Measurements from ENCODE around the gene MICAL3. TPM values are rescaled to one million over a fixed set of nuclear protein-coding genes. Genes with fewer than 3 reads are reported as not detected.
"Not testable (repeated sequence)": the region's sequence is repeated elsewhere in the genome, so short reads cannot be mapped to it uniquely, and the experiment has no call there.

The MICAL3 gene
- total and polyA plus RNA-seq, 9 of the 15 experiments (the other 6 are each of a cell fraction or from before 2014, with no cell fraction given) = 0.53 to 32.1 (median 12.3) TPM

DNA sequence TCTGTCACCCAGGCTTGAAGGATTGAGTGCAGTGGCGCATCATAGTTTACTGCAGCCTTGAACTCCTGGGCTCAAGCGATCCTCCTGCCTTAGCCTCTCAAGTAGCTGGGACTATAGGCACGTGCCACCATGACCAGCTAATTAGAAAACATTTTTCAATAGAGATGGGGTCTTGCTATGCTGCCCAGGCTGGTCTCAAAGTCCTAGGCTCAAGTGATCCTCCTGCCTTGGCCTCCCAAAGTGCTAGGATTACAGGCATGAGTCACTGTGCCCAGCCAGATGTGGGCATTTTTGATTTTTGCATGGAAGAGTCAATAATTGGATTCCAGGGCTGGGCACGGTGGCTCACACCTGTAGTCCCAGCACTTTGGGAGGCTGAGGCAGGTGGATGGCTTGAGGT lies 49.6 kb upstream of the MICAL3 start:
- H4K20me1 ChIP-seq (replicated peaks; ENCODE audit: control insufficient read depth, insufficient read depth, low read length); H3K4me3 ChIP-seq; H3K4me2 ChIP-seq (ENCODE audit: insufficient read depth, low read length); BruUV-seq (replicated peaks); H3K9me3 ChIP-seq (replicated peaks; ENCODE audit: control insufficient read depth, insufficient read depth, low read depth, low read length); ATAC-seq; H3K36me3 ChIP-seq (ENCODE audit: control insufficient read depth, insufficient read depth, low read length); H3K27ac ChIP-seq (ENCODE audit: extremely low read depth, low read depth, low read length); FAIRE-seq; H3K9ac ChIP-seq (ENCODE audit: insufficient read depth in 1 of 2, low read depth in 2 of 2, low read length in 2 of 2); intact Hi-C loops (cut with micrococcal nuclease); H3K9me1 ChIP-seq (ENCODE audit: control insufficient read depth, insufficient read depth, low read length); H2AFZ ChIP-seq (ENCODE audit: low read depth, low read length); DNase-seq (ENCODE audit: extremely low read depth in 1 of 4, low spot score in 3 of 4): not testable (repeated sequence)
- in situ Hi-C loops (cut with MboI) = loop anchor here (5.0 to 10.0 kb wide), 2 partner anchors 242 to 519 kb away; no protein-coding TSS in a partner anchor
- peaks cover 4 to 16% of the 10 kb centered on the region in 2 experiments; a peak in 2 of 5 replicates for H3K27me3 ChIP-seq (ENCODE audit: control insufficient read depth in 2 of 2, insufficient read depth in 2 of 2, low read length in 2 of 2)
- ChIA-PET CTCF (ENCODE audit: low intra/inter-chr PET ratio) (interaction anchor here (0.6 to 4.6 kb wide), 3 partner anchors 12 to 323 kb away, joined by 3 to 82 read pairs (median 4); no protein-coding TSS in a partner anchor), POLR2A (interaction anchor here (0.6 to 2.7 kb wide), 3 partner anchors 9 to 243 kb away, joined by 3 to 16 read pairs (median 4); no protein-coding TSS in a partner anchor)
- H3K4me1 ChIP-seq (replicated peaks in 1 of 2; ENCODE audit: control insufficient read depth in 2 of 2, insufficient read depth in 2 of 2, low read length in 2 of 2) = peaks cover 9 to 14% of the 10 kb centered on the region in 2 experiments; a peak in 4 of 5 replicates
- TF ChIP-seq ZNF121 (CRISPR knock-in tag; conservative IDR thresholded peaks at IDR 0.05) = peak; percentile 81
- H3K79me2 ChIP-seq (ENCODE audit: control insufficient read depth, insufficient read depth, low read length) = peaks cover 17% of the 10 kb centered on the region
- WGBS (ENCODE audit: insufficient coverage, low coverage, missing lambda C conversion rate) = 2% methylated on average over 4 of the region's 4 CpGs

DNA sequence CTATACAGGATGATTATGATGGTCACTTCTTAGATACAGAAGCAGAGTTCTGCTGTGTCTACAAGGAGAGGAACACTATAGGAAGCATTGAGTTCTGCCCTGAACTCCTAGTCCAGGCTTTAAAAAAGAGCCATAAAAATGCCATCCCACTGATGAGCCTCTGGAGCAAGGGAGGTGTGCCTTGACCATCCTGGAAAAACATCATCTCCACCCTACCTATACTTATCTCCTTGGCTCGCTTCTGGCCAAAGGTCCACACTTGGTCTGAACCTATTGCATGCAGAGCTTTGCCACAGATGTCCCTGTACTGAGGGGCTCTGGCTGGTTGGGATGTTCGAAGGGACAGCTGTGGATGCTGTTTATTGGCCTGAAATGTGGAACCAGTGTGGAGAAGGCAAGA lies 49.1 kb upstream of the MICAL3 start:
- BruUV-seq (replicated peaks) = no TSS peak
- DNase-seq (ENCODE audit: extremely low read depth in 1 of 4, low spot score in 3 of 4) (no peak), ATAC-seq (no peak), FAIRE-seq (no peak)
- Histone ChIP-seq H3K27me3 (ENCODE audit: control insufficient read depth in 2 of 2, insufficient read depth in 2 of 2, low read length in 2 of 2) (peaks cover 6 to 21% of the 10 kb centered on the region in 2 experiments; a peak in 3 of 5 replicates), H3K9me3 (replicated peaks; ENCODE audit: control insufficient read depth, insufficient read depth, low read depth, low read length) (no peaks in the 10 kb centered on the region), H3K4me3 (no peak overlapping the region), H3K9ac (ENCODE audit: insufficient read depth in 1 of 2, low read depth in 2 of 2, low read length in 2 of 2) (no peak overlapping the region), H3K4me2 (ENCODE audit: insufficient read depth, low read length) (no peak overlapping the region), H3K4me1 (replicated peaks in 1 of 2; ENCODE audit: control insufficient read depth in 2 of 2, insufficient read depth in 2 of 2, low read length in 2 of 2) (peaks cover 8 to 14% of the 10 kb centered on the region in 2 experiments; a peak in 4 of 5 replicates), H3K9me1 (ENCODE audit: control insufficient read depth, insufficient read depth, low read length) (no peaks in the 10 kb centered on the region), H3K36me3 (ENCODE audit: control insufficient read depth, insufficient read depth, low read length) (no peaks in the 10 kb centered on the region), H3K27ac (ENCODE audit: extremely low read depth, low read depth, low read length) (no peak overlapping the region), H4K20me1 (replicated peaks; ENCODE audit: control insufficient read depth, insufficient read depth, low read length) (peaks cover 4% of the 10 kb centered on the region; the same call in 1 of the 2 replicates), H3K79me2 (ENCODE audit: control insufficient read depth, insufficient read depth, low read length) (peaks cover 13% of the 10 kb centered on the region), H2AFZ (ENCODE audit: low read depth, low read length) (no peak overlapping the region)
- WGBS (ENCODE audit: insufficient coverage, low coverage, missing lambda C conversion rate) = 3% methylated on average over 2 of the region's 2 CpGs
- TF ChIP-seq ZNF324 (CRISPR knock-in tag; IDR thresholded peaks at IDR 0.05) (no peak), PHF21A (IDR thresholded peaks at IDR 0.05; ENCODE audit: borderline replicate concordance, low read depth) (no peak), ZNF133 (CRISPR knock-in tag; IDR thresholded peaks at IDR 0.05) (no peak)
- POLR2A ChIA-PET = no interaction called here
- in situ Hi-C loops (cut with MboI) = loop anchor here (5.0 to 10.0 kb wide), 2 partner anchors 241 to 519 kb away; no protein-coding TSS in a partner anchor
- CTCF ChIA-PET (ENCODE audit: low intra/inter-chr PET ratio) = interaction anchor here (4.6 kb wide), 1 partner anchor 242 kb away, joined by 82 read pairs; no protein-coding TSS in a partner anchor
- intact Hi-C loops (cut with micrococcal nuclease) = no loop called here

Measured in K562 (cell line).